ENCODE measurements around the gene MRGPRX1. TPM values are rescaled to one million over a fixed set of nuclear protein-coding genes. Genes with fewer than 3 reads are reported as not detected.
"Not testable (repeated sequence)": the region's sequence is repeated elsewhere in the genome, so short reads cannot be mapped to it uniquely, and the experiment has no call there.

MRGPRX1 gene
- total RNA-seq, 6 experiments from 2014 or later, result not detected

GRCh38 chr11:18912883-18913282 lies 26.3 kb downstream of the MRGPRX1 start:
- intact Hi-C loops (cut with DNase I), result no loop called here
- 26% methylated on average over 2 of the region's 2 CpGs for WGBS (ENCODE audit: insufficient coverage, low coverage, low lambda C conversion rate, missing lambda C conversion rate)

GRCh38 chr11:18907391-18907790 lies 31.8 kb downstream of the MRGPRX1 start:
- H3K27ac ChIP-seq, result no peak overlapping the region
- no peaks in the 10 kb centered on the region for H3K4me1 ChIP-seq
- ATAC-seq (no peak), DNase-seq (no peak)
- 78% methylated on average over 3 of the region's 3 CpGs for WGBS (ENCODE audit: insufficient coverage, low coverage, low lambda C conversion rate, missing lambda C conversion rate)
- no peaks in the 10 kb centered on the region for H3K27me3 ChIP-seq
- intact Hi-C loops (cut with DNase I), result no loop called here
- no peaks in the 10 kb centered on the region for H3K36me3 ChIP-seq
- no peak for TF ChIP-seq POLR2A (IDR thresholded peaks at IDR 0.05)
- no peak for TF ChIP-seq CTCF (IDR thresholded peaks at IDR 0.05)
- no peak overlapping the region for H3K4me3 ChIP-seq
- no peaks in the 10 kb centered on the region for H3K9me3 ChIP-seq

More at GRCh38 chr11:18912883-18913282, 26.3 kb downstream of the MRGPRX1 start:
- Histone ChIP-seq H3K4me1 (no peaks in the 10 kb centered on the region), H3K4me3 (no peak overlapping the region), H3K27ac (no peak overlapping the region), H3K9me3 (no peaks in the 10 kb centered on the region), H3K27me3 (no peaks in the 10 kb centered on the region), H3K36me3 (no peaks in the 10 kb centered on the region)
- no peak for DNase-seq
- TF ChIP-seq CTCF (IDR thresholded peaks at IDR 0.05) (no peak), POLR2A (IDR thresholded peaks at IDR 0.05) (no peak)
- ATAC-seq, result no peak

GRCh38 chr11:18900637-18901036 lies 38.6 kb downstream of the MRGPRX1 start:
- H3K27me3 ChIP-seq; H3K4me3 ChIP-seq; ATAC-seq; DNase-seq; H3K4me1 ChIP-seq; H3K27ac ChIP-seq; H3K36me3 ChIP-seq; H3K9me3 ChIP-seq; intact Hi-C loops (cut with DNase I): not testable (repeated sequence)
- WGBS (ENCODE audit: insufficient coverage, low coverage, low lambda C conversion rate, missing lambda C conversion rate), result 12% methylated on average over 6 of the region's 6 CpGs

- ATAC-seq; H3K4me3 ChIP-seq; H3K27ac ChIP-seq; H3K9me3 ChIP-seq; intact Hi-C loops (cut with DNase I); H3K36me3 ChIP-seq; H3K4me1 ChIP-seq; H3K27me3 ChIP-seq; DNase-seq: not testable (repeated sequence)
- 15% methylated on average over 4 of the region's 4 CpGs for WGBS (ENCODE audit: insufficient coverage, low coverage, low lambda C conversion rate, missing lambda C conversion rate)
Observed at GRCh38 chr11:18900151-18900611, 39.0 kb downstream of the MRGPRX1 start.

GRCh38 chr11:18891712-18892111 lies 47.5 kb downstream of the MRGPRX1 start:
- ATAC-seq; intact Hi-C loops (cut with DNase I); H3K27ac ChIP-seq; H3K9me3 ChIP-seq; H3K36me3 ChIP-seq; H3K4me3 ChIP-seq; H3K4me1 ChIP-seq; H3K27me3 ChIP-seq; DNase-seq: not testable (repeated sequence)
- 68% methylated on average over 2 of the region's 2 CpGs for WGBS (ENCODE audit: insufficient coverage, low coverage, low lambda C conversion rate, missing lambda C conversion rate)

- no peak for TF ChIP-seq CTCF (IDR thresholded peaks at IDR 0.05)
- TF ChIP-seq POLR2A (IDR thresholded peaks at IDR 0.05), result no peak
- Histone ChIP-seq H3K36me3 (no peaks in the 10 kb centered on the region), H3K4me1 (no peaks in the 10 kb centered on the region), H3K27ac (no peak overlapping the region), H3K4me3 (no peak overlapping the region), H3K27me3 (no peaks in the 10 kb centered on the region), H3K9me3 (no peaks in the 10 kb centered on the region)
- 15% methylated on average over 1 of the region's 1 CpG for WGBS (ENCODE audit: insufficient coverage, low coverage, low lambda C conversion rate, missing lambda C conversion rate)
- DNase-seq (no peak), ATAC-seq (no peak)
- intact Hi-C loops (cut with DNase I), result no loop called here
Observed at GRCh38 chr11:18890615-18891014, 48.6 kb downstream of the MRGPRX1 start.

Other genes with a start within 250 kb of the MRGPRX1 start
- 1 to 10 TPM; 2.0 to 4.9 (median 3.8) TPM for gene TMEM86A, start 240.6 kb downstream of the MRGPRX1 start, total RNA-seq
- gene IGSF22, start 213.2 kb downstream of the MRGPRX1 start, total RNA-seq, result under 1 TPM in 3 of 6 experiments, not detected in 3; 0.04 to 0.32 (median 0.12) TPM
- not detected for gene PTPN5, start 147.6 kb downstream of the MRGPRX1 start, total RNA-seq
- gene MRGPRX2, start 121.3 kb upstream of the MRGPRX1 start, total RNA-seq, result not detected
- gene ZDHHC13, start 177.8 kb upstream of the MRGPRX1 start, total RNA-seq, result 1 to 10 TPM in 5 of 6 experiments, under 1 TPM in 1; 0.73 to 4.2 (median 2.2) TPM